GM19468 (cell line): Measurements from ENCODE around the gene DLGAP1.
"Not testable (repeated sequence)": the region's sequence is repeated elsewhere in the genome, so short reads cannot be mapped to it uniquely, and the experiment has no call there.

ENCODE experiments used
- ATAC-seq: cut with Tn5 transposase; IDR thresholded peaks from one replicate; pipeline ENCODE4 v1.9.1; 2021; ENCODE audit warnings: mild to moderate bottlenecking, moderate library complexity, moderate number of reproducible peaks; ENCODE audit not compliant: unreplicated experiment; ENCODE audit errors: extremely low read depth

The DLGAP1 gene

DNA sequence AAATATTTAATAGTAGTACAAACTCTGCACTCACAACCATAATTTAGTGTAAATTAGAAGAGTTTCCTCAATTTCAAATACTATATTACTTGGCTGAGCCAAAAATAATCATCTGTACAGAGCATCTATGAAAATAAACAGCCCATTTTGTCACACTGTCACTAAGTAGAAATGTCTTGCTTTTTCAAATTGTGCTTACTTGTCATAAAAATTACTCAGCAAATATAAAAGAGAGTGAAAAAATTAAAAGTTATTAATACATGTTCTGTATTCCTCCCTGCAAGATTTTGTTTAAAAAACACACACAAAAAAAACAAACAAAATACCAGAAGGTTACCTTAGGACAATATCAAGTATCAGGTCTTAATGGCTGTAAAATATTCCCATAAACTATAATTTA, 155.7 kb downstream of the DLGAP1 start:
- no peak for ATAC-seq

DNA sequence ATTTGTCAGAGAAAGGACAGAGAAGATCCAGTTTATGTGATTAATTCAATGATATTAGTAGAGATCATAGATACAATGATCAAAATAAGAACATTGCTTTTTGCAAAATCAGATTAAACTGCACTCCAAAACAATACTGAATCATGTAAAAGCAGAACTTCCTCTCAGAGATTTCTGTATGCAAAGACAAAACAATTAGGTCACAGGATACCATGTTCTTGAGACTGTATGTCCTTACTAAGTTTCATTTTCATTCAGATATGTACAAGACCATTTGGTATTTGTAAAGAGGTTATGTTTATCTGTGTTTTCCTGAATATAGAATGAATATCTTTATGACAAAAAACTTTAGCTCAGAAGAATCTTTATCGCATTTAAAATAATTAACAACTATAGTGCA, 161.8 kb downstream of the DLGAP1 start:
- no peak for ATAC-seq

DNA sequence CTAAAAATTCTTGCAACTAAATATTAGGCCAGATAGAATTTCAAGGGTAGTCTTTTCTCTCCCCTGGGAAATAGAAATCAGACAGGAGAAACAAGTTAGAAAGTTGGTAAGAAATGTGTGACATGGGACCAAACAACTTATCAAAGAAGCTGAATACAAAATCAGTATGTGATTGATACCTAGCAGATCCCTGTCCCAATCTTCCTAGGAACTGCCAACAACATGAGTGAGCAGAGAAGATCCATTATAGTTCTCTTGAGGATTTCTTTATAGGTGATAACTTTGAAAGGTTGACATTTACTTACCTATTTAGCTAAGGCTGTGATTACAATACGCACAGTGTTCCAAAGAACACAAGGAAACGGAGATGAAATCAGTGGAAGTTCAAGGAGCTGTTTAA, 162.4 kb downstream of the DLGAP1 start:
- ATAC-seq: no peak

DNA sequence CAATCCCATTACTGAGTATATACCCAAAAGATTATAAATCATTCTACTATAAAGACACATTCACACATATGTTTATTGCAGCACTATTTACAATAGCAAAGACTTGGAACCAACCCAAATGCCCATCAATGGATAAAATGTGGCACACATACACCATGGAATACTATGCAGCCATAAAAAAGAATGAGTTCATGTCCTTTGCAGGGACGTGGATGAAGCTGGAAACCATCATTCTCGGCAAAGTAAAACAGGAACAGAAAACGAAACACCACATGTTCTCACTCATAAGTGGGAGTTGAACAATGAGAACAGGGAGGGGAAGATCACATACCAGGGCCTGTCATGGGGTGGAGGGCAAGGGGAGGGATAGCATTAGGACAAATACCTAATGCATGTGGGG, 167.8 kb downstream of the DLGAP1 start:
- not testable (repeated sequence) for ATAC-seq

DNA sequence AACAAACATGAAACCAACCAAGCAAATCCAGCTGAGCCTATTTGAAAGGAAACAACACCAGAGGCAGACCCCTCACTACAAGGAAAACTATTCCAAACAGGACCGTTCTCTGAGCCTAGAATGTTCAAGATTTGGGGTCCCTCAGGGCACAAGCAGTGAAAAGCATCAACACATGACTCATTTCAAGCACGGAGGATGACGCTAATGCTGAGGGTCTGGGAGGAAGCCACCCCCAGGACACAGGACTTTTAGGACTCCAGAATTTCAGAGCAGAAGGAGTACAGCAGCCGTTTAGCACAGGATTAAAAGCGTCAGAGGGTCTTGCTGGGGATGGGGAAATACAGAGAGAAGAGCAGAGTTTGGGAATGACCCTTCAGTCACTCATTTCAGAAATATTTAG, 168.9 kb downstream of the DLGAP1 start:
- ATAC-seq: no peak

DNA sequence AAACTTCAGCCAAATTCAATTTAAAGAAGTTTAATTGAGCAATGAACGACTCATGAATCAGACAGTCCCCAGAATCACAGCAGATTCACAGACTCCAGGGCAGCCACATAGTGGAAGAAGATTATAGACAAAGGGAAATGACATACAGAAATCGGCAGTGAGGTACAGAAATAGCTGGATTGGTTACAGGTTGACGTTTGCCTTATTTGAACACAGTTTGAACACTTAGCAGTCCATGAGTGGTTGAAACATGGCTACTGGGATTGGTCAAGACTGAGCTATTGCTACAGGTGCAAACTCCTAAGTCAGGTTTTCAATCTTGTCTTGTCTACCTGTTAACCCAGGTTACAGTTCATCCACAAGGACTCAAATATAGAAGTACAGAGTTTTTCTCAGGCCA, 169.6 kb downstream of the DLGAP1 start:
- ATAC-seq: no peak

DNA sequence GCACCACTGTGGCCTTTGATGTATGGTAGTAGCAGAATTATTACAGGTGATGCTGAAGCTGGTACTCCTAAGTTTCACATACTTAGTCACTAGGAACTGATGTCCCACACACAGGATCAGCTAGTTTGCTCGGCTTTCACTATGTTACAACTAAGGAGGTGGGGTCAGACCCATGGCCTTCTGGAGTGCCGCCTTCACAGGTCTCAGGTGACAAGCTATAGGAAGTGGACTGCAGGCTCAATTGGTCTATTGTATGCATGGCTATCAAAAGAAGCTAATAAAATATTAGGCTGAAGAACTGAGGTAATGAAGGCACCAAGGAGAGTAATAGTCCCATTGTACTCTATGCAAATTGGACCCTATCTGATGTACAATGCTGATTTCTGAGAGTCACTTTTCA, 170.6 kb downstream of the DLGAP1 start:
- no peak for ATAC-seq

DNA sequence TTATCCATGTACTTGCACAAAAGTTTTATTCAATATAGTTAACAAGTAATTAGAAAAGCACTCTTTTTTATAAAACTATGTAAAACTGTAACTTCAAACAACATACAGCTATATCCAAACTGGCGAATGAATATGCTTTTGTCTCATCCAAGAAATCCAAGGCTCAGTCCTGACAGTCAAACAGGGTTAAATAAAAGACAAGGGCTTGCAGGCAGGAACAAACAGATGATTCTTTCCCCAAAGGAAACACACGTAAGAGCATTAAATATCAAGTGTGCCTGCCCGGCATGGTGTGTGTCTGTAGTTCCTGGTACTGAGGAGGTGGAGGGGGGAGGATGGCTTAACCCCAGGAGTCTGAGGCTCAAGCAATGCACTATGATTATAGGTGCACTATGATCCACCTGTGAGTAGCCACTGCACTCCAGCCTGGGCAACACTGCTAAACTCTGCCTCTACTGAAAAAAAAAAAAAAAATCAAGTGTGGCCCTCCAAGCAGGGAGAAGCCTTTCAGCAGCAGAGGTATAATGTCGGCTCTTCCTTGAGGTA, 171.3 kb downstream of the DLGAP1 start:
- no peak for ATAC-seq

DNA sequence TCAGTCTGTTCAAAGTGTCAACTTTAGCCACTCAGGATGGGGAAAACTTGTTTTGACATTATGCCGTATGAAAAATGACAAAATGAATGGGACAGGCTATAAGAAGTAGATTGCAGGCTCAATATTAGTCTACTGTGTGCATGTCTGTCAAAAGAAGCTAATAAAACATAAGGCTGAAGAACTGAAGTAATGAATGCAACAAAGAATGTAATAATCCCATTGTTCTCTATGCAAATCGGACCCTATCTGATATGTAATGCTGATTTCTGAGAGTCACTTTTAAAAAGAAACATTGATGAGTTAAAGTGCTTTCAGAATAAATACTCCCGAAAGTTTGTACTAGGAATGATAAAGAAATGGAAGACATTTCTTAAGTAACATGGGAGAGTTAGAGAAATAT, 172.2 kb downstream of the DLGAP1 start:
- ATAC-seq: no peak

DNA sequence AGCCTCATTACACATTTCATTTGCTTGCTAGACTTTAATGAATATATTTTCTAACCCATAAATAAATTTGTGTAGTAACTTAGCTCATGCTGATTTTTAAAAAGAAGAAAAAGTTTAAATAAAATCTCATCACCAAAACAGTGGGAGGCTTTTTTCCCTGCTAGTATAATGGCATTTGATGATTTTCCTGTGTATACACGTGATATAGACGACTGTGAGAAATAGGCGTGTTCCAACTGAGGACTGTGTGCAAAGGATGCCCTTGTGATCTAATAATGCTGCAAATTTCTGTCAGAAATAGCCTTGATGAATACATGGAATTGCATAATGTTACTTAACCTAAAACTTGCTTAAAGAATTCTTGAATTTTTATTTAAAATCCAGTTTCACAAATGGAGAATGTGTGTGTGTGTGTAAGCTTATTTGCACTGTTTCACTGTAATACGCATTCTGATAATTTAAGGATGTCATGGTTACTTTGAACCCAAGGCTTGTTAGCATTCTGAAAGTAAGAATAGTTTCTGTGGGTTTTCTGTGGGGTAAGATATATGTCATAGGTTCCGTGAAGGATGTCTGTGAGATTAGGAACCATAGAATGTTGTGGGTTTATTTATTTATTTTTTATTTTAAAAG, 178.0 kb downstream of the DLGAP1 start:
- ATAC-seq: no peak

DNA sequence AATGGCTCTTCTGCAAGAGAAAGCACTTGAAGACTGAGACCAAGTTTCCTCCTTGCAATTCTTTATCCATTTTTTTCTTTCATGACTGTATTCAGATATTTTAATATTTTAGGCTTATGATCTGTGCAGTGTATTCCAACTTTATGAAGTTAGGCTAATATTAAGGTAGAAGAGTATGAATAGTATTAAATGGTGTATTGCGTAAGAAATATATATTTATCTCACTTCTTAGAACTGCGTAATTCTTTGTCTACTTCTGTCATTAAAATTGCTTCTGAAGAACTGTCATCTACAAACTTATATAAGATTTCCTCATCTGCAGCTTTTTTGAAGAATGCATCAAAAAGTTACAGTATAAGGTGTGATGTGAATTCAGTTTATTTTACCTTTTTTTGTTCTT, 183.2 kb downstream of the DLGAP1 start:
- no peak for ATAC-seq

DNA sequence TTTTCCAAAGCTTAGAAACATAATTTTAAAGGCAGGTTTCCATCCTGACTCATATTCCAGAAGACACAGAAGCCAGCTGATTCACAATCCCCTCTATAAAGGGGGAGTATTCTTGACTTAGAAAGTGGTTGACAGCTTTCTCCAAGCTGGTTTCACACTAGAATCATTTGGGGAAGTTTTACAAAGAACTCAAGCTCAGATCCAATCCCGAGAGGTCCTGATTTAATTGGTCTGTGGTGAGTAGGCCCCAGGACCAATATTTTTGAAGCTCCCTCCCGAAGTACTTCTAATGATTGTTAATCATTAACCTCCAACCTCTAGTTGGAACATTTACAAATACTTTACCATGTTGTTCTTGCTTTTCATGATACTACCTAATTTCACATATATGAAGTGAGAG, 184.1 kb downstream of the DLGAP1 start:
- ATAC-seq: no peak

DNA sequence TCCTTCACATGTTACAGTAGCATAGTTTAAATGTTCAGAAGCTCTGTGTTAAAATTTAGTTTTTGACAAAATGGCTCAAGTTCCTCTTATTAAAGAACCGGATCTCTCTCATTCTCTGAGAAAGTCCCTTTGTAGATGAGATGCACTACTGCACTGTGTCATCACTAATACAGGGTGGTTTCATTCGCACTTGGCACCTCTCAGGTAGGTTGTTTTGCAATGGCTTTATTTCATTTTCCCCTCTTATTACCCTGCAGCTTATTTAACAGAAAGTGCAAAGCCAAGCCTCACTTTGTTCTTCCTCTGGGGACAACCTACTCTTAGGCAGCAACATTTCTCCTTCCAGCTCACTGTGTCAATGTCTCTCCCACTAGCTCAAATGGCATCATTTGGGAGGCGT, 185.1 kb downstream of the DLGAP1 start:
- no peak for ATAC-seq

DNA sequence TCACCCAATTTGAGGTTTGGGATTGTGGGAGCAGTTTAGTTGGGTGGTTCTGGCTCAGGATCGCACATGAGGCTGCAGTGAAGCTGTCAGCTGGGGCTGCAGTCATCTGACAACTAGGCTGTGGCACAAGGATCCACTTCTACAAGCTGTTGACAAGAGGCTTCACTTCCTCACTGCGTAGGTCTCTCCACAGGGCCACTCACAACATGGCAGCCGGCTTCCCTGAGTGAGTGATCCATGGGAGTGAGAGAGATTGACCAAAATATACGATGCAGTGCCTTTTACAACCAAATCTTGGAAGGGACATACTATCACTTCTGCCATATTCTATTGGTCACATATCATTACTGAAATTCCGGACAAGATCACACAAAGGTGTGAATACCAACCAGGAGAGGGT, 187.5 kb downstream of the DLGAP1 start:
- ATAC-seq: no peak

DNA sequence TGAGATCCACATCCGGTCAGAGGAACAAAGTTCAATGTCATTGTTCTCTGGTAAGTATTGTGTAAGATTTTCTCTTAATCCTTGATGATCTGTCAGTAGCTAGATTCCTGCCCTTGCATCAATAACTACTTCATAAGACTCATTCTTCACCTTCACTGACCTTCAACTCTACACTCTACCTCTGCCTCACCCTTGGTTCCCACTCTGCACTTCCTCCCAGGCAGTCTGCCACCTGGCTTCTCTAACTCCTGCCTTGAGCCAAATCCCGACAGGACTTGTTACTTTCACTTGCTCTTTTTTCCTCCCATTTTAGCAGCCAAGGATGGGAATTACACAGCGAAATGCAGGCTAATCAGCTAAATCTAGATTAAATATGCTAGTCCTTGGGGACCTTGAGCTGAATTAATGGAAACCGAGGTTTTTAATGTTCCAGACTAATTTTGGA, 190.7 kb downstream of the DLGAP1 start:
- ATAC-seq: no peak

DNA sequence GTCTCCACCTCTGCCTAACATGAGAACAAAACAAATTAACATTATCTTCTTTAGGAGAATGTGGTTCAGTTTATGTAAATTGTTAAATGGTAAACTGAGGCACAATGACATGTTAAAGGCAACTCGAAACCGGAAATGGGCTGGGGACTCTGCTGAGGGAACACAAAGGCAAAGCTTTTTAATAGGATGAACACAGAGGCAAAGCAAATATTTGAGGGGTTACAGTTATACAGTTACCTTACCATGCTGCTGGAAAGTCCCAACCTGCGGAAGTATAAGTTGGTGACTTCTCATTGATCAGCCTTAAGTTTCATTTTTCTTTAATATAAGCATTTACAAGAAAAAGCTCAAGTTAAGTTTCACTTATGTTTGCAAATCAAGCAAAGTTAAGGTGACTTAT, 195.0 kb downstream of the DLGAP1 start:
- no peak for ATAC-seq

DNA sequence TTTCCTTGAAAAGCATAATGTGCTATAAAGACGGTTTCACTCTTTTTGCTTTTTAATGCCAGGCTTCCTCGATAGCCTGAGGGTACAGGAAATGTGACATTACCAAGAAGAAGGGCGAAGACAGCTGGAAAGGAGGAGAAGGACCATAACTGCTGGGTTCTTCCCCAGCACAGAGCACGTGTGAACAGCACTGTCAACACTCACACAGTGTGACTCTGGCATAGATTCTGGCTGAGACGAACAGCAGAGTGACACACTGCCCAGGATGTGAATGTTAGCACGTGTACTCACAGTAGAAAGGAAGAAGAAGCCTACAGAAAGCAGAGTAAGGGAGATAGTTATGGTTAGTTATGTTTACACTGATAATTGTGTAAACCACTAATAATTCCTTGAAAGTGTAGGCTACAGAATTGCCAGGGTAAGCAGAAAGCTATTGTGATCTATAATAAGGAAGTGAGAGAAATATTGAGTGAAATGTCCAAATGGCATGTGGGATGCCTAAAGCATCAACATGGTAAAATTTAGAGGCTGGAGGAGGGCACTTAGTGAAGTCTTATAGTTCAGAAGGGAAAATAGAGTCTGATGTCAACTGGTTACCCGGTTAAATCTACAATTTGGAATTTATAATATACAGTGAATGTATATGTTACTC, 198.2 kb downstream of the DLGAP1 start:
- no peak for ATAC-seq

DNA sequence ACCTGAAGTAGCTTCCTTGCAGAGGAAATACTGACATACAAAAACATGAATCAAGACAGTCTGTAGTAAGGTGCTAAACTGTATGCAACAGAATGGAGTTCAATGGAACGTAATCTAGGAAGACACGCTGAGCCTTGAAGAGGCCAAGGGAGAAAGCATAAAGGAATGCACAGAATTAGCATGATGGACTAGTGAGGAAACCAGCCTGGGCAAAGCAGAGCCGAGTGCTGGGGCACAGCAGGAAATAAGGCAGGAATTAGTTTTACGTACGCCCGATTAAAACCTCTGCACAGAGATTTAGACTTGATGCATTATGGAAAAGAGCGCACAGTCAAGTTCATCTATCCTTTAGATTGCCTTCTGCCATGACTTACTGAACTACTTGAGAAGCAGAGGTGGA, 200.3 kb downstream of the DLGAP1 start:
- ATAC-seq: no peak

DNA sequence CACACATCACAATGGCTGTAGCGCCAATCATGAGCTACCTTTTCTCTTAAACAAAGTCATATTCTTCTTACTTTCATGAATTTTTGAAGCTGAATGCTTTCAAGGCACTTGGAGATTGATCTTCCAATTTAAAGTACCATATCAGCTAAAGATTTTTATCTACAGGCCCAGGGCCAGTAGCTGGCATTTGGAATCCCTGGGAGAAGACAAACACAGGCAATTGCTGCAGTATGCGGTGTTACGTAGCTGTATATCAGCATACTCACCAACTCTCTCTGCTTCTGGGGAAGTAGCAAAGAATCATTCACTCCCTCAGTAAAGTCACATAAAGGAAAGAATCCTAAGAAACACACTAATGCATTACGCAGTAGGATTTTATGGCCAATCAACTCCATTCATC, 202.3 kb downstream of the DLGAP1 start:
- no peak for ATAC-seq

DNA sequence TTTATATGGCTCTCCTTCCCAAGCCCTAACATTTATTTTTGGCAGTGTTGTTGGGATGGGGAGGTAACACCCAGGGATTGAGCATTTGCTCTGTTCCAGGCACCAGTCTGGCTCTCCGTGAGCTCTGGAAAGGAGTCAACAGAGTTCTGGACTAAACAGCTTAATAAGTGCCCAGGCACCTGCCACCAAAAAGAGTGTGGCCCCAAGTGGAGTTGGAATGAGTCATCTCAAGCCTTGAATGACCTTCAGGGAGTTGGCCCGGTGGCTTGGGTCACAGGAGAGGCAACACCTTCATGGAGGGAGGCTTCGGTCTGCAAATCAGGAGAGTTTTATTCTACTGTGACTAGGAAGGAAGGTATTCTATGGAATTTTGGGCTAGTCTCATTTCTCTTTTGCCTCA, 203.2 kb downstream of the DLGAP1 start:
- no peak for ATAC-seq

DNA sequence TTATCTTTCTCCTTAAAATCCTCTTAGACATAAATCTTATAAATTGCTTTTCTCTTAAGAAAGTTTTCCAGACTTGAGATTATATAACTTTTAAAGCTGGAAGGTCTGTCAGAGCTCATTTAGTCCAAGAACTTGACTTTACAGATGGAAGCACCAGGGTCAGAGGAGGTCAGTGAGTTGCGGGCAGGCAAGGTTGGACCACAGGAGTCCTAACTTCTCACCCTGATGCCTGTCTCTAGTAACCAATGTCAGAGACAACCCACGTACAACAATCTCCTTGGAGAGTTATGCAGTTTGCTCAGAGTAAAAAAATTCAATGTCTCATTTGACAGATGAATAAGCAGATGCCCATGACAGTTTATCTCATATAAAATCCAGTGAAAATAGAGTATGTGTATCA, 203.9 kb downstream of the DLGAP1 start:
- no peak for ATAC-seq

DNA sequence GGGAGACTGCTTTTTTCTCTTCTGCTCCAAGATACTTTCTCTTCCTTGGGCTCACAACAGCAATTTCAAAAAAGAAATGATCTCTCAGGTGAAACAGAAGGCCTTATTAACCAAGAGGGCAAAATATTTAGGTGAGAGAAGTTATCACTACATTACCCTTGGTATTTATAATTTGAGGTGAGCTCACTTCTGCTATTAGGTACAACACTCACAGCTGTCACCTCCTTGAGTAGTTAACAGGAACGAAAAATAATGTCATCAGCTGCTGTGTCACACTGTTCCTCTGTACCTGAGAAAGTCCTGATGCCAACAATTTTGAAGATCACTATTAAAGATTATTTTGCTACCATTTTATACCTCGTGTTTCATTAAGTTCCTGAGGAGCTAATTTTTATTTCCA, 205.0 kb downstream of the DLGAP1 start:
- no peak for ATAC-seq
